ENCODE measurements around the gene KRT4.
"Not testable (repeated sequence)": the region's sequence is repeated elsewhere in the genome, so short reads cannot be mapped to it uniquely, and the experiment has no call there.

KRT4 gene

DNA sequence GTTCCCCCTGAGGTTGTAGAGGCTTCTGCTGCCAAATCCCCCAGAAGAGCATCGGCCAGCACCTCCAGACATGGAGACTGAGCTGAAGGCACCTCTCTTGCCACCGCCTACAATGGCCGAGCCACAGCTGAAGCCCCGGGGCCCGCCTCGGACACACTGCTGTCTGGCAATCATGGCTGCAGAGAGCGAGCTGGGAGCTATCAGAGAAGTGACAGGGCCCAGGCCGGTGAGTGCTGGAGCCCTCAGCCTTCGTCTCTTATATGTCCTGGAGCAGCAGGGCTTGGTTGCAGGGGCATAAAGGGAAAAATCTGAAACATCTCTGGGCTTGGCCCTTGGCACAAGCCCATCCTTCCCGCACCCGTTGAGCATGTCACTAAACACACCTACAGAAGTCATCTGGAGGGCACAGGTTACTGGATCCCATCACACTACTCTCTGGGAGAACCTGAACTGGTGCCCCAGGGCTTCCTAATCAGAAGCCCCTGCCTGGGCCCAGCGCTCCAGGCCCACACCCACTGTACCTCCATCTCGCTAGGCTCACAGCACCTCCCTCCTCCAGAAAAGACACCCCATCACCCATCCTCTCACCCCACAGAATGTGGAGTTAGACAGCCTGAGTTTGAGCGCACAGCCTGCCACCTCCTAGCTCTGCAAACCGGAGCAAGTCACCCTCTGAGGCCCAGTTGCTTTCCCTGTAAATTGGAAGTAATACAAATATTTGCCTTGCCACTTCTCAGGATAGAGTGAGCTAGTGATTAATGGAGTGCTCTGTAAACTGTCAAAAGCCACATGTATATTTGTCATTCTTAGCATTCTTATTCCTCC lies at the start of gene KRT4:
Gene KRT4 (minus strand): TSS at position 232 of the 825 bp plus-strand sequence. CDS start 58 bp downstream, at position 174.
- no peak for DNase-seq (ENCODE audit: low spot score)

DNA sequence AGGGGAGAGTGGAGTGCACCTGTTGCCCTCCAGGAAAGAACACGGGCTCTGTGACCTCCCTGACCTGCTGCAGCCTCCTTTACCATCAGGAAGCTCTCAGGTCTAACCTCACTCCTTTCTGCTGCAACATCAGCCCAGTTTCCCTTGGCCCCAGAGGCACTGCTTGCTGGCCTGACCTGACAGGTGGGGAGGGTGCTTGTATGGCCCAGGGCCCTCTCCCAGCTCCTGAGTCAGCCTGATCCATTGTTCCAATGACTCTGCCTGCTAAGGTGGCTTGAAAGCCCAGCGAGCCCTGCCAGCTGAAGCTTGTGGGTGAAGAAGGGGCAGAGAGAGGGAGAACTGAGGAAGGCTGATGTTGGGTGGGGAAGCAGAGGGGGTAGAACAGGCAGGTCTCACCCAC lies 48.1 kb upstream of the KRT4 start:
- no peak for DNase-seq (ENCODE audit: low spot score)

DNA sequence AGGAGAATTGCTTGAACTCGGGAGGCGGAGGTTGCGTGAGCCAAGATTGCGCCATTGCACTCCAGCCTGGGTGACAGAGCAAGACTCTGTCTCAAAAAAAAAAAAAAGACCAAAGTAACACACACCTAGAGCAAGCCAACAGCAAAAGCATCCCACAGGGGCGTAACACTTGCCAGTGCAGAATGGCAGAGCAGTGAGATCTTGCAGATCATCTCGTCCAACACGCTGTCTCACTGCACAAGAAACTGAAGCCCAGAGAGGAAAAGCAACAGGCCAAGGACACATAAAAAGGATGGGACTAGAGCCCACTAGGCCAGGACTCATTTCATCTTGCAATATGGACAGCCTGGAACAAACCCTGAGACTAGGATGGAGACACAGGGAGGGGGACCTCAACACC lies 47.6 kb upstream of the KRT4 start:
- DNase-seq (ENCODE audit: low spot score) = no peak

DNA sequence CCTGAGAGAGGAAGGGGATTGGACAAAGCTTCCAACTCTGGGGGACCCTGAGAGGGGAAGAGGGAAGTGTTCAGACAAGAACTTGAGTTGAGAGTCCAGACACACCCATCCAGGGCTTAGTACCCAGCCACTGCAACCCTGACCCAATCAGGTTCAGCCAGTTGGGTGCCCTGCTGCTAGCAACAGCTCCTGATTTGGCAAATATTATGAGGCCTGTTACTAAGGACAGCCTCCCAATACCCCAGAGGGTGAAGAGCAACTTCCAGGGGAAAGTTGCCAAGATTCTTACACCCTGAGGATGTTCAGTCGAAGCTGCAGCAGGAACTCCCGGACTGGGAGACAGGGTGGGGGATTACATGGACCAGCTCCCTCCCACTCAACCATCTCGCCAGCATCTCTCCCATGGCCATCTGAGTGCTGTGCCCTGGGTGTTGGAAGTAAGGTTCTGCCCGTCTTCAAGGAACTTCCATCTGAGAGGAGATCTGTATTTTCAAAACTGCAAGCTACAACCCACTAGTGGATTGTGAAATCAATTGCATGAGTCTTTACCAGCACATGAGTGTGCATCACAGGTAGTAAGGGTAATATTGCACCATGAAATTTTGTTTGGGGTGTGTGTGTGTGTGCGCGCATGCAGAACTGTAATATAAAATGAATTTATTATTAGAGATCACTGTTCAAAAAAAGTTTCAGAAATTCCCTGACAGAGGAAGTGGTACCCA lies 46.3 kb upstream of the KRT4 start:
- no peak for DNase-seq (ENCODE audit: low spot score)

DNA sequence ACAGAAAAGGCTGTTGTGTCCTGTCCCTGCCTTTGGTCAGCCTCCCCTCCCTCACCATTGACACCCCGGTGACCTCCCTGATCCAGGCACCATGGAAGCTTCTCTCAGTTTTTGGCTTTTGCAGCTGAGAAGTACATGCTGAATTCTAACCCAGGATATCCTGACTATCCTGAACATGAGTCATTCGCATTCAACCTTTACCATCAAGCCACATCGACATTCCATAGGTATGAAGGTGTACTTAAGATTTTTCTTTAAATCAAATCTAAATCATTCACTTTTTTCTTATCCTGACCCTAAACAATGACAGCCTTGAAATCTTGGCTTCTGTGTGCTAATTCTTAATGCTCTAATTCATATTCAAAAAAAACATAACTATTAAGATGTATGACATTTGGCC lies 43.6 kb upstream of the KRT4 start:
- no peak for DNase-seq (ENCODE audit: low spot score)

DNA sequence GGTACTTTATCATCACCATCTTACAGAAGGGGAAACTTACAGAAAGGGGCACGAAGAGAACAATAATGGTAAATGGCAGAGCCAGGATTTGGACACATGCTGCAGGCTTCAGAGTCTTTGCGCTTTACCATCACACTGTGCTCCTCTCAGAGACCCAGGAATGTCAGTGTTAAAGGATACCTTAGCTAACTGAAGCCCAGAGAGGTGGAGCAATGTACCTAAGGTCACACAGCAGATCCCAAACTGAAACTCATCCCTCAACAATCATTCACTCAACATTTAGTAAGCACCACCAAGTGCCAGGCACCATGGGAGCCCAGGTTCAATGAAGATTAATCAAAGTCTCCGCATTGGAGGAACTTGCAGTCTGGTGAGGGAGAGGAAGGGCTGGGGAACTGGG lies 42.9 kb upstream of the KRT4 start:
- no peak for DNase-seq (ENCODE audit: low spot score)

DNA sequence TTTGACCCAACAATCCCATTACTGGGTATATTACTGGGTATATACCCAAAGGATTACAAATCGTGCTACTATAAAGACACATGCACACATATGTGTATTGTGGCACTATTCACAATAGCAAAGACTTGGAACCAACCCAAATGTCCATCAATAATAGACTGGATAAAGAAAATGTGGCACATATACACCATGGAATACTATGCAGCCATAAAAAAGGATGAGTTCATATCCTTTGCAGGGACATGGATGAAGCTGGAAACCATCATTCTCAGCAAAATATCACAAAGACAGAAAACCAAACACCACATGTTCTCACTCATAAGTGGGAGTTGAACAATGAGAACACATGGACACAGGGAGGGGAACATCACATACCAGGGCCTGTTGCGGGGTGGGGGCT lies 42.2 kb upstream of the KRT4 start:
- DNase-seq (ENCODE audit: low spot score) = not testable (repeated sequence)

DNA sequence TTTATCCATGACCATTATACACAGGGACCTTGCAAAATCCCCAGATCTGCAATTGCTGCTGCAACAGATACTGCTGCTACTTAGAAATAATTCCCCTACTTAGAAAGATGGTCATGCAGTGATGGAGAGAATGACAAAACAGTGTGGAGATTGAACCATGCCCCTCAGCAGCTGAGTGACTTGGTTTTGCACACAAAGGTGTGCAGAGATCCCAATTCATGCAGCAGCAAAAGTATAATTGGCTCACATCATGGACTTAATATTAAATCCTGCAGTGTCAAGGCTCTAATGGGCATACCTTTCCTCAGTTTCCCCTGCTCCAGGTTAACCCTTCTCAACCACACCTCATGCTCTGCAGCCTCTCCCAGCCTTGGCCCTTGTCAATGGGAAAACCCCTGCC lies 37.9 kb upstream of the KRT4 start:
- DNase-seq (ENCODE audit: low spot score) = no peak

DNA sequence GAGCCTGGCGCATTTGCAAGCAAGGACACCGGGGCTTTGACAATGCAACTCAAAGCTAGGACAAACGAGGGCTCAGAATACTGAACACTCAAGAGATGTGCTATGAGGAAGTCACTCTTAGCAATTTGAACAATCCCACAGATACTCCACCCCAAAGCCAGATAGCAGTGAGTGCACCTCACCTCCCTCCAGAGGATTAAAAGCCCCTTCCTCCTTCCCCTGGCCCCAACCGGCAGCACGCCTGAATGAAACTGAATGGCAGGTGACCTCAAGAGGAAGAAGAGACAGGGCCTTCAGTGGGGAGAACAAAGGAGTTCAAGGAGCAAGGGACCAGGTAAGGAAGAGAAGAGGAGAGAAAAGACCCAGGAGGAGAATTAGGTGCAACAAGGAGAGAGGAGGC lies 36.8 kb upstream of the KRT4 start:
- DNase-seq (ENCODE audit: low spot score) = no peak

DNA sequence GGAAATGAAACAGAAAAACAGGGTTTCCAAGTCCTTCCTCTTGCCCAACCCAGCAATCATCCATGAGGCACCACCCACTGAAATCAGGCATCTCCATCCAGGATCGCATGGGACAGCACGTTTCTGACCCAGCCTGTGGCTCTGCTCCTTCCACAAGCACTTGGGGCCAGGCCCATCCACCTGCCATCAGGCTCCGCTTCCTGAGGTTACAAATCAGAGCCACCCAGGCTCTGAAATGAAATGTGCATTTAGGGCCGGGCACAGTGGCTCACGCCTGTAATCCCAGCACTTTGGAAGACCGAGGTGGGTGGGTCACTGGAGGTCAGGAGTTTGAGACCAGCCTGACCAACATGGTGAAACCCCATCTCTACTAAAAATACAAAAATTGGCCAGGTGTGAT lies 35.6 kb upstream of the KRT4 start:
- no peak for DNase-seq (ENCODE audit: low spot score)

DNA sequence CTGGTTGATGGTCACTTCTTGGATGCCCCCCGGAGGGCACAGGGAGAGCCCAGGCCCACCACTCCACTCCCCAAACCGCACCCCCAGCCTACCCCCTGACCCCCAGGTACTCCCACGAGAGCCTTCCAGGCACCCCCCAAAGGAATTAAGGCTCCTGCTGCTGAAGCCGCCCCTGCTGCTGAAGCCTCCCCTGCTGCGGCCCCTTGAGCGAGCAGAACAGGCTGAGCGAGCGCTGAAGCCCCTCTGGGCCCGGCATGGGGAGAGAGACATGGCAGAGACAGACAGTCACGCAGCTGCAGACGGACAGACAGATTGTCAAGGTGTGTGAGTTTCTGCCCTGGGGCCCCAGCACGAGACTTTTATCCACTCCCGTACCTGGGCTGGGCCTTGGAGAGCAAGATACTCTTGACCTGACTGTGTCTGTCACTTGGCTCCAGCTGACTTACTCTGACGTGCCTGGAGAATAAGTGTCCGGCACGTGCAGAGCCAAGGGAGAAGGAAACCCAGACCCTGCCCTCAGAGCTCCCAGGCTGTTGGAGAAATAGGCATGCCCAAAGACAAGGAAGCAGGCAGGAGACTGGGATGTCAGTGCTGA lies 34.8 kb upstream of the KRT4 start, which contains the start of gene KRT78:
Gene KRT78 (minus strand): TSS at position 334 of the 595 bp plus-strand sequence. CDS start 64 bp downstream, at position 270.
- DNase-seq (ENCODE audit: low spot score) = no peak

DNA sequence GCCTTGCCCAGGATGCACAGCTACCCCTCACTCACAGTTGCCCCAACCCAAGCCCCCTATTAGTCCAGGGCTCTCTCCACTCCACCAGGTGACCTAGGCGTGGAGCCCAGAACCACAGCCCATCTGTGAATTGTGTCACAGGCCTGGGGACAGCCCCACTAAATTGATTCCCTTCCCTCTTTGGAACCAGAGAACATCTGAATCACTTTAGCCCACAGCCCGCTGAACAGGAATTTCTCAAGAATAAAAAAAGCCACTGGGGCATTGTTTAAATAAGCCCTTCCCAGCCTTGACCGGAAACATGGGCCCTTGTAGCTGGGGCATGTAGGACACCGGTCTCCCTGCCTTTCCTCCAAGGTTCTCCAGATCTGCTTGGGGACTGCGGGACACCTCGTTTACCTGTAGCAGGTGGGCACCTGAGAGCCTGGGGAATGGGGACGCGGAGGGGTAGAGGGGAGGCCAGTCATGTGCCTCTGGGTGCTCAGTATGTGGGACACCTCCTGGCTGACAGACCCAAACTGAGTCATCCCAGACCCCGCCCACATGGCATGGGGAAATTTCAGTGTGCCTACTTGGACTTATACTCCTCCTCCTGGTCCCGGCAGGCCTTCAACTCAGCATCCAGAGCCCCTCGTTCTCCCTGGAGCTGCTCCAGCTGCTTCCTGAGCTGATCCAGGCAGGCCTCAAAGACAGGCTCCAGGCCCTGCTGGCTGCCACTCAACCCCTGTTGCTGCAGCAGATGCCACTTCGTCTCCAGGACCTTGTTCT lies 33.6 kb upstream of the KRT4 start:
- DNase-seq (ENCODE audit: low spot score) = no peak

DNA sequence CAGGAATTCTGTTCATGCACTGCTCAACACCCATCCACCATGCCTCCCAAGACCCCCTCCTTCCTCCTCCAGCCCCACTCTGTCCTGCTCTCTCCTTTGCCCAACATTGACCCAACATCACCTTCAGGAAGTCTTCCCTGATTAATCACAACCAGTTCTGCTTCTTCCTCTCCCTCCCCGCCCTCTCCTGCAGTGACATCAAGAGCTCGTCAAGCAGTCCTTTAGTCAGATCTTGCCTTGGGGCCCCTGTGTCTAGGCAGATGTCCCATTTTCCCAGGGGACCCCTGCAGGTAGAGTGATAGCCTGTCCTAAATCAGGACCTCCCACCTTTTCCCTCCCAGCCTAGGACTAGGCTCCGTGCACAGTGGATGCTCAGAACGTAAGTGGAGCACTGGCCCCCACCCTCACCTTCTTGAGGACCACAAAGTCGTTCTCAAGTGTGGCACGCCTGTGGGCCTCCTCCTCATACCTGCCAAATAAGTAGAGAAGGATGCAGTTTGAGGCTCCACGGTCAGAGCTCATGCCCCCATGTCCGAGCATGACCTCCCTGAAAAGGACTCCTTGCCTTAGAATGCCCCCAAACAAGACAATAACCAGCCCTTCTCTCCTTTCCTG lies 32.5 kb upstream of the KRT4 start:
- DNase-seq (ENCODE audit: low spot score) = no peak

DNA sequence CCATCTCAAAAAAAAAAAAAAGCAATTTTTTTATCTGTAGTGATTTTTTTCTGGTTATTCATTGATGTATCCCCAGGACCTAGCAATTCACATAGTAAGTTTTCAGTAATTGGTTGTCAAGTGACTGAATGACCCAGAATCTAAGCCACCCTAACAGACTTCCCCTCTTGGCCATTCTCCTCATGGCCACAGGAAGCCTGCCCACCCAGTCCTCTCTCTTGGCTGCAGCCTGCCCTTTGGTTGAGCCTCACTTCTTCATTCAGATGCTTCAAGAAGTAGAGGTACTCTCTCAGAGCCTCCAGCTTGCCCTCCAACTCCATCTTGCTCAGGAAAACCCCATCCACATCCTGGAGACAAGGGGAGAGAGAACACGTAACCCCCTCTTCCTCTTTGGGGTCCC lies 32.0 kb upstream of the KRT4 start:
- no peak for DNase-seq (ENCODE audit: low spot score)

DNA sequence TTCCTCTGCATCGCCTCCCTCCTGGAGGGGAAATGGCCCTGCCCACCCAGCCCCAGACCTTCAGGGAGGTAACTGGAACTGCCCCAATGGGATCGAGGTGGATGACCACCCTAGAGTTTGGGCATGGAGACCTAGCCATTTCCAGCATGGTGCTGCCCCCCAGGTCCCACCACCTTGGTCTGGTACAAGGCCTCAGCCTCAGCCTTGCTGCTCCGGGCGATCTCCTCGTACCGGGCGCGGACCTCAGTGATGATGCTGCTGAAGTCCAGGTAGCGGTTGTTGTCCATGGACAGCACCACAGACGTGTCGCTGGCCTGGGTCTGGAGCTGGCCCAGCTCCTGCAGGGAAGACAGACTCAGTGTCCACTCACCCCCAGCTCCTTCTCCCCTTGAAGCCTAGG lies 30.5 kb upstream of the KRT4 start:
- no peak for DNase-seq (ENCODE audit: low spot score)

DNA sequence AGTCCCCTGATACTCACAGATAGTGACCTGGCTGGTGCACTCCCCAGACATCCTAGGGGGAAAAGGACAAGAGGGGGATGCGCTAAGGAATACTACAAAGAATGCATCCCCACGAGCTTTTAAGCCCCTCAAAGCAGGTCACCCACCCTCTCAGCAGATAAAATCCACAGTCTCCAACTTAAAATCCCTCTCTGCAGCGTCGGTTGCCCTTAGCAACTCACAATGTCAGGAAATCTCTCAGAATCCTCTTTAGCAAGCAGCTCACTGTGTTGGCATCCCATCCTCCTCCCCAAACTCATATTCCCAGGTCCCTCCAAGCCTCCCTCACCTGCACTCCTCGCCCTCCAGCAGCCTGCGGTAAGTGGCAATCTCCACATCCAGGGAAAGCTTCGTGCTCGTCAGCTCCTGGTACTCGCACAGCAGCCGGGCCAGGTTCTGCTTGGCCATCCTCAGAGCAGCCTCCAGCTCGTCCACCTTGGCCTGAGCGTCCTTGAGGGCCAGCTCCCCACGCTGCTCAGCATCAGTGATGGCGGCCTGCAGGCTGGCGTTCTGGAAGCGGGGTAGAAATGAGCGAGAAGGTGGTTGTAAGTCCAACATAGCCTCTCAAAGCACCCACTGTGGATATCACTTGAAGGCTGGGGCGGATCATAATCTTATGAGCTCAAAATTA lies 25.7 kb upstream of the KRT4 start:
- no peak for DNase-seq (ENCODE audit: low spot score)

DNA sequence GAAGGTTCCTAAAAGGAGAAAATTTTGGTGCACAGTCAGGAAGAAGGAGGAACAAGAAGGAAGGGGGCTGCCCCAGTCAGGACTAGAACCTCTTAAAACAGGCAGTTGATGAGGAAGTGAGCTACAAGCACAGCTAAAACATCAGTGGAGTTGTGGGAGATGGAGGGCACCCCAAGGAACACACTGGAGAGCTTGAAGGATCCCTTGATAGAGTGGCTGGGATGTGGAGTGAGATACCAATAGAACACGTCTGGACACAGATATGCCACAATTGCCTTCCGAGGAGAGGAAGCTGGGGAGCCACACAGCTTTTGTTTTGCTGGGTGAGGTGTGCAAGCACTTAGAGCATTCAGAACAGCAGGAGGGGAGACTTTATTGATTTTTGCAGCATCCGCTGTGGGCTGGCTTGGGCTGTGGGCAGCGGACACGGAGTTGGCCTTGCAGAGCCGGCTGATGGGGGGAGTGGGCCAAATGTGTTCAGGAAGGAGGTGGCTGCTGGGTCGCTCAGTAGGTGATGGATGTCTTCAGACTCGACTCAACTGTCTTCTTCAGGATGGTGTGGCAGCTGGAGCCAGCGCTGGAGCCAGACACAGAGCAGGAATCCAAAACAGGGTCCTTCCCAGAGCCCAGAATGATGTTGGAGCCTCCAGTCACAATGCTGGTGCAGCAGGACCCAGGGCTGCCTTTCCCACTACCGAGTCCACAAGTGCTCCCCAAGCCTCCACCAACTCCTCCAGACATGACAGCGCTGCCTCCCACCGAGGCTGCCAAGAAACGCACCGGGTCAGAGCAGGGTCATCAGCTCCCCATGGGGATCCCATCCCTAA lies 24.9 kb upstream of the KRT4 start:
- DNase-seq (ENCODE audit: low spot score) = no peak

DNA sequence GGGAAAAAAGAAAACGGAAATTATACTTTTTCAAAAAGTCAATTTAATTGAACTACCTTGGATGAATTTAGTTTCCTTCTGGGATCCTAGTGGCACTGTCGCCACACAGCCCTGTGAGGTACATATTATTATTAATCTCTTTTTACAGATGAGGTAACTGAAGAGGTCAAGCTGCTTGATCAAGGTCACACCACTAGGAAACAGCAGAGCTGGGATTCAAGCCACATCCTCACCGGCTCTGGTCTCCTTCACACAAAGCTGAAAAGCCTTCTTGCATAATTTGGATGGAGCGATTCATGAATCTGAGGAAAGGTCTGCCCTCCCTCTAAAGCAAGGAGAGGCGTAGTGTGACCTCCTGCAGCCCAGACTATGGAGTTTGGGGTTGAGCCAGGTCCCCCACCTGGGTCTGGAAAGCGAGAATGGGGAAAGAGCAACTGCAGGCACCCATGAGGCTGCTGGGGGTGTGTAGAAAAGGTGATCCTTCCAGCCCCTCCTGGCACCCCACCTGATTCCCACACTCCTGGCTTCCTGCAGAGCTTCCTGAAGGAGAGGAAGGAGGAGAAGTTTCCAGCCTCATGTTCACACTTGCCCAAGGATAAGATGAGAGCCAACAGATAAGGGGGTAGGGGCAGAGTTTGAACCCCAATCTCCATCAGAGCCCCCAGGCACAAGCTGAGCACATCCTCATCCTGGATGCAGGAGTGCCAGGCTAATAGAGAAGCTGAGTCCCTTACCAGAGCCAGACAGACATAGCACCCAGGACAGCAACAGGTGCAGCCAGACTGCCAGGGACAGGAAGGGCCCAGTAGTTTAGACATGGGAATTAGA lies 24.1 kb upstream of the KRT4 start:
- no peak for DNase-seq (ENCODE audit: low spot score)

DNA sequence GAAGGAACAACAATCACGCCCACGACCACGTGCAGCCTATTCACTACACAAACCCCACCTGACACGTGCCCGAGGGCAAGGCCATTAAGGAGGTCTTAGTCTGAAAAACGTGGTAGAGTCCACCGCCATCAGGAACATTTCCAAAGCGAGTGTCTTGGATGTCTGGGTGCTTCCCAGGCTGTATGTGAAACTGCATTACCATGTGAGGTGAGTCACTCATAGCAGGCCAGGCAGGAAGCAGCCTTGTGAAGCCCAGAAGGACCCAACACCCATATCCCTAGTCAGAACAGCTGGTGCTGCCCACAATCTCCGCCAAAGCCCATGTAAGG lies 23.5 kb upstream of the KRT4 start:
- DNase-seq (ENCODE audit: low spot score) = no peak

Measured in pons (tissue), 1 donor.